GM18526 (cell line): Measurements from ENCODE around the gene ITGA1.

Experiments
- POLR2A ChIP-seq: IDR thresholded peaks from 3 replicates; pipeline ENCODE4 v1.6.1; 2011; ENCODE audit not compliant: insufficient read length; ENCODE audit errors: extremely low read depth

Gene ITGA1

GRCh38 chr5:52837068-52837467, 49.4 kb downstream of the ITGA1 start:
- TF ChIP-seq POLR2A = no peak

- no peak for TF ChIP-seq POLR2A
These were observed 49.9 kb downstream of the ITGA1 start for GRCh38 chr5:52837591-52838001.

- TF ChIP-seq POLR2A = no peak
These were observed 50.8 kb downstream of the ITGA1 start for GRCh38 chr5:52838326-52839015.

- TF ChIP-seq POLR2A = no peak
These were observed 51.6 kb downstream of the ITGA1 start for GRCh38 chr5:52839285-52839684.

GRCh38 chr5:52840277-52841050, 52.7 kb downstream of the ITGA1 start:
- no peak for TF ChIP-seq POLR2A

GRCh38 chr5:52841114-52841513, 53.4 kb downstream of the ITGA1 start:
- TF ChIP-seq POLR2A = no peak

- TF ChIP-seq POLR2A = no peak
These were observed 54.4 kb downstream of the ITGA1 start for GRCh38 chr5:52842111-52842510.

- TF ChIP-seq POLR2A = no peak
These were observed 57.2 kb downstream of the ITGA1 start for GRCh38 chr5:52844885-52845284.

- TF ChIP-seq POLR2A = no peak
These were observed 58.6 kb downstream of the ITGA1 start for GRCh38 chr5:52846182-52846842.

- TF ChIP-seq POLR2A = no peak
These were observed 61.8 kb downstream of the ITGA1 start for GRCh38 chr5:52849544-52849943.

GRCh38 chr5:52853650-52854049, 65.9 kb downstream of the ITGA1 start:
- no peak for TF ChIP-seq POLR2A

GRCh38 chr5:52854301-52854700, 66.6 kb downstream of the ITGA1 start:
- TF ChIP-seq POLR2A = no peak

- TF ChIP-seq POLR2A = no peak
These were observed 67.2 kb downstream of the ITGA1 start for GRCh38 chr5:52854949-52855348.

- TF ChIP-seq POLR2A = no peak
These were observed 68.8 kb downstream of the ITGA1 start for GRCh38 chr5:52856564-52856963.

GRCh38 chr5:52859628-52860027, 71.9 kb downstream of the ITGA1 start:
- TF ChIP-seq POLR2A = no peak

- no peak for TF ChIP-seq POLR2A
These were observed 73.7 kb downstream of the ITGA1 start for GRCh38 chr5:52861368-52861767.
